Measurements from ENCODE around the gene RPE65.
"Not testable (repeated sequence)": the region's sequence is repeated elsewhere in the genome, so short reads cannot be mapped to it uniquely, and the experiment has no call there.

Gene RPE65

GRCh38 chr1:68449901-68450300 is at the start of gene RPE65:
TSS of gene RPE65 (minus strand) at chr1:68449954. CDS start at chr1:68449905, 49 bp downstream.
- DNase-seq: no peak

GRCh38 chr1:68497358-68497698 is 47.6 kb upstream of the RPE65 start:
- no peak for DNase-seq

GRCh38 chr1:68496680-68497357 is 47.1 kb upstream of the RPE65 start, which contains the start of gene DEPDC1:
TSS of gene DEPDC1 (minus strand) at chr1:68497082. CDS start at chr1:68496999, 83 bp downstream.
- DNase-seq: peak; percentile 91

GRCh38 chr1:68495968-68496679 is 46.4 kb upstream of the RPE65 start:
- peak; percentile 54 for DNase-seq

- DNase-seq: peak; percentile 27
Observed at GRCh38 chr1:68495532-68495931, 45.8 kb upstream of the RPE65 start.

- no peak for DNase-seq
Observed at GRCh38 chr1:68493193-68493592, 43.4 kb upstream of the RPE65 start.

- not testable (repeated sequence) for DNase-seq
Observed at GRCh38 chr1:68492255-68492654, 42.5 kb upstream of the RPE65 start.

GRCh38 chr1:68490046-68490651 is 40.4 kb upstream of the RPE65 start:
- no peak for DNase-seq

GRCh38 chr1:68485431-68486022 is 35.8 kb upstream of the RPE65 start:
- no peak for DNase-seq

GRCh38 chr1:68484618-68485017 is 34.9 kb upstream of the RPE65 start:
- DNase-seq: no peak

GRCh38 chr1:68481041-68481440 is 31.3 kb upstream of the RPE65 start:
- DNase-seq: no peak

GRCh38 chr1:68479501-68479900 is 29.7 kb upstream of the RPE65 start:
- no peak for DNase-seq

GRCh38 chr1:68478662-68479061 is 28.9 kb upstream of the RPE65 start:
- no peak for DNase-seq

GRCh38 chr1:68476626-68477025 is 26.9 kb upstream of the RPE65 start:
- not testable (repeated sequence) for DNase-seq

- DNase-seq: no peak
Observed at GRCh38 chr1:68473060-68473459, 23.3 kb upstream of the RPE65 start.

GRCh38 chr1:68470388-68470970 is 20.7 kb upstream of the RPE65 start:
- DNase-seq: peak; percentile 19

GRCh38 chr1:68464891-68465290 is 15.1 kb upstream of the RPE65 start:
- DNase-seq: no peak

GRCh38 chr1:68460935-68461334 is 11.2 kb upstream of the RPE65 start:
- DNase-seq: no peak

GRCh38 chr1:68459796-68460195 is 10.0 kb upstream of the RPE65 start:
- no peak for DNase-seq

- DNase-seq: no peak
Observed at GRCh38 chr1:68459091-68459490, 9.3 kb upstream of the RPE65 start.

GRCh38 chr1:68456202-68456601 is 6.4 kb upstream of the RPE65 start:
- no peak for DNase-seq

- no peak for DNase-seq
Observed at GRCh38 chr1:68454534-68454933, 4.8 kb upstream of the RPE65 start.

GRCh38 chr1:68453060-68453670 is 3.4 kb upstream of the RPE65 start:
- DNase-seq: no peak

Data from NCI-H526 treated with DMSO at 0.1 percent for 48 hours (cell line).